ENCODE results near the gene UBAP1L.
A peak's percentile ranks its signal among the peaks of the same experiment; 100 is the strongest.

GRCh38 chr15:65054333-65055200 lies 60.4 kb downstream of the UBAP1L start:
- TF ChIP-seq CTCF (conservative IDR thresholded peaks at IDR 0.05; ENCODE audit: low read length) (peak; percentile 93), EZH2phosphoT487 (IDR thresholded peaks at IDR 0.05; ENCODE audit: borderline replicate concordance) (no peak)
